K562 (cell line): ENCODE measurements around the gene SERPIND1. TPM values are rescaled to one million over a fixed set of nuclear protein-coding genes. Genes with fewer than 3 reads are reported as not detected.

ENCODE experiments used
- ARHGAP35 ChIP-seq: fragments of 450-650 bp; IDR thresholded peaks from 2 replicates; pipeline ENCODE4 v1.6.1; 2018; ENCODE audit not compliant: partially characterized antibody
- CREM ChIP-seq: IDR thresholded peaks from 2 replicates; pipeline ENCODE4 v1.6.1; 2014; ENCODE audit warnings: antibody characterized with exemption, low read depth
- ETS2 ChIP-seq: IDR thresholded peaks from 2 replicates; pipeline ENCODE4 v1.6.1; 2016; ENCODE audit warnings: borderline replicate concordance, missing genetic modification characterization, mild to moderate bottlenecking, moderate library complexity, missing compliant biosample characterization; ENCODE audit not compliant: poor library complexity, severe bottlenecking
- NFRKB ChIP-seq: fragments of 450-650 bp; IDR thresholded peaks from 2 replicates; pipeline ENCODE4 v1.6.1; 2016; ENCODE audit warnings: low read depth
- NR2C2 ChIP-seq, 2 experiments: fragments of 200-800 bp in 1 of 2; sonication (Bioruptor generic) in 1 of 2; sonication (generic) in 1 of 2; formaldehyde crosslinking in 1 of 2; IDR thresholded peaks; 2 replicates each; pipeline versions ENCODE4 v1.6.1 to v1.8.0; 2016 to 2022; ENCODE audit warnings: mild to moderate bottlenecking in 1 of 2, missing compliant biosample characterization in 1 of 2, missing genetic modification characterization in 1 of 2, missing genetic modification reagents in 1 of 2
- RCOR1 ChIP-seq, 2 experiments: IDR thresholded peaks; 2 replicates each; pipeline ENCODE4 v1.6.1; 2012; ENCODE audit warnings: low read depth in 2 of 2, low read length in 2 of 2, borderline replicate concordance in 1 of 2, improper control_type of control experiment in 1 of 2
- SETDB1 ChIP-seq: IDR thresholded peaks from one replicate; pipeline ENCODE4 v1.6.1; 2012; ENCODE audit warnings: low read length, control low read depth, inconsistent platforms
- SLC30A9 ChIP-seq: fragments of 250-450 bp; sonication (Bioruptor Pico); IDR thresholded peaks from 2 replicates; pipeline ENCODE4 v1.8.0; 2022; ENCODE audit warnings: mild to moderate bottlenecking, moderate library complexity
- TEAD1 ChIP-seq, 2 experiments: fragments of 450-650 bp in 1 of 2; sonication (generic) in 1 of 2; formaldehyde crosslinking; IDR thresholded peaks; 2 replicates each; pipeline versions ENCODE4 v1.4.0 to v1.8.0; 2020 to 2022; ENCODE audit warnings: mild to moderate bottlenecking in 2 of 2, missing genetic modification reagents in 1 of 2
- ZNF778 ChIP-seq: fragments of 450-650 bp; formaldehyde crosslinking; IDR thresholded peaks from 2 replicates; pipeline ENCODE4 v1.4.0; 2020; ENCODE audit warnings: mild to moderate bottlenecking, moderate library complexity
- polyA plus RNA-seq, 8 experiments: library from polyadenylated mRNA; depleted of rRNA in 4 of 8; stranded (reverse) in 5 of 8; unstranded in 3 of 8; fragments of >200 nt; fragmentation: Nextera tagmentation in 2 of 8; fragmentation: Illumina TruSeq in 1 of 8; extraction: Ambion mirVana in 2 of 8; extraction: Trizol in 1 of 8; gene quantifications; 2 replicates each; pipeline versions ENCODE4 v1.2.1 to v1.2.3, GENCODE V29; 2011 to 2014; ENCODE audit warnings: inconsistent platforms in 1 of 8, missing spikeins in 1 of 8
- total RNA-seq, 7 experiments: library from RNA; depleted of rRNA in 6 of 7; stranded (reverse); fragments of >200 nt in 6 of 7; fragmentation: Illumina TruSeq in 2 of 7; extraction: Trizol in 2 of 7; gene quantifications; 2 replicates each; pipeline versions ENCODE4 v1.2.1 to v1.2.3, GENCODE V29; 2011 to 2021; ENCODE audit warnings: low replicate concordance in 1 of 7
- TF ChIP-seq, protein P1 (sequence below), 3 experiments: IDR thresholded peaks in 2 of 3; conservative IDR thresholded peaks in 1 of 3; 2 replicates each; pipeline ENCODE4 v1.5.1; 2011 to 2012; ENCODE audit warnings: low read length in 3 of 3, mild to moderate bottlenecking in 3 of 3, control low read depth in 2 of 3, improper control_type of control experiment in 1 of 3, inconsistent platforms in 1 of 3, low read depth in 1 of 3, mixed read lengths in 1 of 3, moderate library complexity in 1 of 3; ENCODE audit not compliant: insufficient read depth in 2 of 3
- TF ChIP-seq, protein P2 (sequence below): sonication (generic); formaldehyde crosslinking; IDR thresholded peaks from 2 replicates; pipeline ENCODE4 v1.9.0; 2022; ENCODE audit warnings: mild to moderate bottlenecking, missing genetic modification reagents
- TF ChIP-seq, protein P3 (sequence below): fragments of 250-450 bp; sonication (Bioruptor Pico); IDR thresholded peaks from 2 replicates; pipeline ENCODE4 v1.4.0; 2020; ENCODE audit warnings: mild to moderate bottlenecking, moderate library complexity
- TF ChIP-seq, protein P4 (sequence below): fragments of 250-450 bp; sonication (Bioruptor Pico); IDR thresholded peaks from 2 replicates; pipeline ENCODE4 v1.5.0; 2021; ENCODE audit warnings: mild to moderate bottlenecking, borderline replicate concordance
- TF ChIP-seq, protein P5 (sequence below): fragments of 450-650 bp; IDR thresholded peaks from 2 replicates; pipeline ENCODE4 v1.6.1; 2016; ENCODE audit warnings: antibody characterized with exemption

The SERPIND1 gene
- total and polyA plus RNA-seq, 9 of the 15 experiments (the other 6 are each of a cell fraction or from before 2014, with no cell fraction given): 0.04 to 0.11 (median 0.09) TPM; not detected in 6

DNA sequence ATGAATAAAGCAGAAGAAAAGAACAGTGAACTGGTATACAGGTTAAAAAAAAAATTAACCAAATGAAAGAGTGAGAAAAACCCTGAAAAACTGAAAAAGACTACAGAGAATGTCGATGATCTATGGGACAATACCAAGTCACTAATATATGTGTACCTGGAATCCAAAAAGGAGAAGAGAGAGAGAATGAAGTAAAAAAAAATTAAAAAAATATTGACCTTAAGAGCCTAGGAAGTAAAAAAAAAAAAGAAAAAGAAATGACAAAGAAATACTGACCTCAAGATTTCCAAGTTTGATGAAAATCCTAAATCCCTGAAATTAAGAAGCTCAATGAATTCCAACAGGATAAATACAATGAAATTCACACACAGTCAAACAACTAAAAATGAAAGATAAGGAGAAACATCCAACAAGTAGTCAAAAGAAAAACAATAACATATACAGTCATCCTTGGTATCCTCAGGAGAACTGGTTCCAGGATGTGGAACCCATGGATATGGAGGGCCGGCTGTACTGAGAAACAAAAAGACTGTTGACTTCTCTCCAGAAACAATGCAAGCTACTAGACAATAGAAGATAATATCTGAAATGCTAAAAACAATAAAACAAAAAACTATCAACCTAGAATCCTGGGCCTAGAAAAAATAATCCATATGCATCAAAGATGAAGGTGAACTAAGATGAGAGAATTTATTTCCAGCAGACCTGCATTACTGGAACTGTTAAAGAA is 33.5 kb upstream of the SERPIND1 start (continued):
- TF ChIP-seq NFRKB: peak; percentile 57; the same call in 1 of the 2 replicates
- TF ChIP-seq, protein P1, sequence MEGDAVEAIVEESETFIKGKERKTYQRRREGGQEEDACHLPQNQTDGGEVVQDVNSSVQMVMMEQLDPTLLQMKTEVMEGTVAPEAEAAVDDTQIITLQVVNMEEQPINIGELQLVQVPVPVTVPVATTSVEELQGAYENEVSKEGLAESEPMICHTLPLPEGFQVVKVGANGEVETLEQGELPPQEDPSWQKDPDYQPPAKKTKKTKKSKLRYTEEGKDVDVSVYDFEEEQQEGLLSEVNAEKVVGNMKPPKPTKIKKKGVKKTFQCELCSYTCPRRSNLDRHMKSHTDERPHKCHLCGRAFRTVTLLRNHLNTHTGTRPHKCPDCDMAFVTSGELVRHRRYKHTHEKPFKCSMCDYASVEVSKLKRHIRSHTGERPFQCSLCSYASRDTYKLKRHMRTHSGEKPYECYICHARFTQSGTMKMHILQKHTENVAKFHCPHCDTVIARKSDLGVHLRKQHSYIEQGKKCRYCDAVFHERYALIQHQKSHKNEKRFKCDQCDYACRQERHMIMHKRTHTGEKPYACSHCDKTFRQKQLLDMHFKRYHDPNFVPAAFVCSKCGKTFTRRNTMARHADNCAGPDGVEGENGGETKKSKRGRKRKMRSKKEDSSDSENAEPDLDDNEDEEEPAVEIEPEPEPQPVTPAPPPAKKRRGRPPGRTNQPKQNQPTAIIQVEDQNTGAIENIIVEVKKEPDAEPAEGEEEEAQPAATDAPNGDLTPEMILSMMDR (IDR thresholded peaks at IDR 0.05 in 2 of 3, conservative IDR thresholded peaks at IDR 0.05 in 1 of 3; ENCODE audit: insufficient read depth in 2 of 3, low read depth in 1 of 3, low read length in 3 of 3): 0 out of 6 replicates have a peak, but pooled peaks of 1 of the 3 experiments have one; percentile 5
- no peak for TF ChIP-seq ETS2 (tag)
- TF ChIP-seq, protein P2, sequence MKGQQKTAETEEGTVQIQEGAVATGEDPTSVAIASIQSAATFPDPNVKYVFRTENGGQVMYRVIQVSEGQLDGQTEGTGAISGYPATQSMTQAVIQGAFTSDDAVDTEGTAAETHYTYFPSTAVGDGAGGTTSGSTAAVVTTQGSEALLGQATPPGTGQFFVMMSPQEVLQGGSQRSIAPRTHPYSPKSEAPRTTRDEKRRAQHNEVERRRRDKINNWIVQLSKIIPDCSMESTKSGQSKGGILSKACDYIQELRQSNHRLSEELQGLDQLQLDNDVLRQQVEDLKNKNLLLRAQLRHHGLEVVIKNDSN (CRISPR knock-in tag): no peak
- no peak for TF ChIP-seq CREM
- no peak for TF ChIP-seq TEAD1 (CRISPR knock-in tag; IDR thresholded peaks at IDR 0.05)
- TF ChIP-seq, protein P3, sequence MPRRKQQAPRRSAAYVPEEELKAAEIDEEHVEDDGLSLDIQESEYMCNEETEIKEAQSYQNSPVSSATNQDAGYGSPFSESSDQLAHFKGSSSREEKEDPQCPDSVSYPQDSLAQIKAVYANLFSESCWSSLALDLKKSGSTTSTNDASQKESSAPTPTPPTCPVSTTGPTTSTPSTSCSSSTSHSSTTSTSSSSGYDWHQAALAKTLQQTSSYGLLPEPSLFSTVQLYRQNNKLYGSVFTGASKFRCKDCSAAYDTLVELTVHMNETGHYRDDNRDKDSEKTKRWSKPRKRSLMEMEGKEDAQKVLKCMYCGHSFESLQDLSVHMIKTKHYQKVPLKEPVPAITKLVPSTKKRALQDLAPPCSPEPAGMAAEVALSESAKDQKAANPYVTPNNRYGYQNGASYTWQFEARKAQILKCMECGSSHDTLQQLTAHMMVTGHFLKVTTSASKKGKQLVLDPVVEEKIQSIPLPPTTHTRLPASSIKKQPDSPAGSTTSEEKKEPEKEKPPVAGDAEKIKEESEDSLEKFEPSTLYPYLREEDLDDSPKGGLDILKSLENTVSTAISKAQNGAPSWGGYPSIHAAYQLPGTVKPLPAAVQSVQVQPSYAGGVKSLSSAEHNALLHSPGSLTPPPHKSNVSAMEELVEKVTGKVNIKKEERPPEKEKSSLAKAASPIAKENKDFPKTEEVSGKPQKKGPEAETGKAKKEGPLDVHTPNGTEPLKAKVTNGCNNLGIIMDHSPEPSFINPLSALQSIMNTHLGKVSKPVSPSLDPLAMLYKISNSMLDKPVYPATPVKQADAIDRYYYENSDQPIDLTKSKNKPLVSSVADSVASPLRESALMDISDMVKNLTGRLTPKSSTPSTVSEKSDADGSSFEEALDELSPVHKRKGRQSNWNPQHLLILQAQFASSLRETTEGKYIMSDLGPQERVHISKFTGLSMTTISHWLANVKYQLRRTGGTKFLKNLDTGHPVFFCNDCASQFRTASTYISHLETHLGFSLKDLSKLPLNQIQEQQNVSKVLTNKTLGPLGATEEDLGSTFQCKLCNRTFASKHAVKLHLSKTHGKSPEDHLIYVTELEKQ (CRISPR knock-in tag): no peak
- TF ChIP-seq SETDB1: no peak
- TF ChIP-seq, protein P4, sequence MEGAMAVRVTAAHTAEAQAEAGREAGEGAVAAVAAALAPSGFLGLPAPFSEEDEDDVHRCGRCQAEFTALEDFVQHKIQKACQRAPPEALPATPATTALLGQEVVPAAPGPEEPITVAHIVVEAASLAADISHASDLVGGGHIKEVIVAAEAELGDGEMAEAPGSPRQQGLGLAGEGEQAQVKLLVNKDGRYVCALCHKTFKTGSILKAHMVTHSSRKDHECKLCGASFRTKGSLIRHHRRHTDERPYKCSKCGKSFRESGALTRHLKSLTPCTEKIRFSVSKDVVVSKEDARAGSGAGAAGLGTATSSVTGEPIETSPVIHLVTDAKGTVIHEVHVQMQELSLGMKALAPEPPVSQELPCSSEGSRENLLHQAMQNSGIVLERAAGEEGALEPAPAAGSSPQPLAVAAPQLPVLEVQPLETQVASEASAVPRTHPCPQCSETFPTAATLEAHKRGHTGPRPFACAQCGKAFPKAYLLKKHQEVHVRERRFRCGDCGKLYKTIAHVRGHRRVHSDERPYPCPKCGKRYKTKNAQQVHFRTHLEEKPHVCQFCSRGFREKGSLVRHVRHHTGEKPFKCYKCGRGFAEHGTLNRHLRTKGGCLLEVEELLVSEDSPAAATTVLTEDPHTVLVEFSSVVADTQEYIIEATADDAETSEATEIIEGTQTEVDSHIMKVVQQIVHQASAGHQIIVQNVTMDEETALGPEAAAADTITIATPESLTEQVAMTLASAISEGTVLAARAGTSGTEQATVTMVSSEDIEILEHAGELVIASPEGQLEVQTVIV (CRISPR knock-in tag): no peak
- no peak for TF ChIP-seq NR2C2 (CRISPR knock-in tag; IDR thresholded peaks at IDR 0.05)
- 0 out of 2 replicates have a peak, but pooled peaks have one; percentile 34 for TF ChIP-seq NR2C2 (tag; IDR thresholded peaks at IDR 0.05)
- TF ChIP-seq ARHGAP35: peak; percentile 62
- no peak for TF ChIP-seq SLC30A9 (CRISPR knock-in tag)
- TF ChIP-seq ZNF778 (CRISPR knock-in tag): 0 out of 2 replicates have a peak, but pooled peaks have one; percentile 34
- TF ChIP-seq, protein P5, sequence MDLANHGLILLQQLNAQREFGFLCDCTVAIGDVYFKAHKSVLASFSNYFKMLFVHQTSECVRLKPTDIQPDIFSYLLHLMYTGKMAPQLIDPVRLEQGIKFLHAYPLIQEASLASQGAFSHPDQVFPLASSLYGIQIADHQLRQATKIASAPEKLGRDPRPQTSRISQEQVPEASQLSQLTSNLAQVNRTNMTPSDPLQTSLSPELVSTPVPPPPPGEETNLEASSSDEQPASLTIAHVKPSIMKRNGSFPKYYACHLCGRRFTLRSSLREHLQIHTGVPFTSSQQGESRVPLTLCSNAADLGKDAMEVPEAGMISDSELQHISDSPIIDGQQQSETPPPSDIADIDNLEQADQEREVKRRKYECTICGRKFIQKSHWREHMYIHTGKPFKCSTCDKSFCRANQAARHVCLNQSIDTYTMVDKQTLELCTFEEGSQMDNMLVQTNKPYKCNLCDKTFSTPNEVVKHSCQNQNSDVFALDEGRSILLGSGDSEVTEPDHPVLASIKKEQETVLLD: peak; percentile 71; the same call in 1 of the 2 replicates
- no peak for TF ChIP-seq RCOR1 (IDR thresholded peaks at IDR 0.05; ENCODE audit: borderline replicate concordance in 1 of 2, low read depth in 2 of 2, low read length in 2 of 2)
